Stimulated activated naive CD4-positive, alpha-beta T cell (primary cell): ENCODE measurements around the gene RAB6B.

ENCODE experiments used
- DNase-seq, 6 experiments: peaks; one replicate each; lab custom pipeline; 2025; lab: John Stamatoyannopoulos, UW

Gene RAB6B

DNA sequence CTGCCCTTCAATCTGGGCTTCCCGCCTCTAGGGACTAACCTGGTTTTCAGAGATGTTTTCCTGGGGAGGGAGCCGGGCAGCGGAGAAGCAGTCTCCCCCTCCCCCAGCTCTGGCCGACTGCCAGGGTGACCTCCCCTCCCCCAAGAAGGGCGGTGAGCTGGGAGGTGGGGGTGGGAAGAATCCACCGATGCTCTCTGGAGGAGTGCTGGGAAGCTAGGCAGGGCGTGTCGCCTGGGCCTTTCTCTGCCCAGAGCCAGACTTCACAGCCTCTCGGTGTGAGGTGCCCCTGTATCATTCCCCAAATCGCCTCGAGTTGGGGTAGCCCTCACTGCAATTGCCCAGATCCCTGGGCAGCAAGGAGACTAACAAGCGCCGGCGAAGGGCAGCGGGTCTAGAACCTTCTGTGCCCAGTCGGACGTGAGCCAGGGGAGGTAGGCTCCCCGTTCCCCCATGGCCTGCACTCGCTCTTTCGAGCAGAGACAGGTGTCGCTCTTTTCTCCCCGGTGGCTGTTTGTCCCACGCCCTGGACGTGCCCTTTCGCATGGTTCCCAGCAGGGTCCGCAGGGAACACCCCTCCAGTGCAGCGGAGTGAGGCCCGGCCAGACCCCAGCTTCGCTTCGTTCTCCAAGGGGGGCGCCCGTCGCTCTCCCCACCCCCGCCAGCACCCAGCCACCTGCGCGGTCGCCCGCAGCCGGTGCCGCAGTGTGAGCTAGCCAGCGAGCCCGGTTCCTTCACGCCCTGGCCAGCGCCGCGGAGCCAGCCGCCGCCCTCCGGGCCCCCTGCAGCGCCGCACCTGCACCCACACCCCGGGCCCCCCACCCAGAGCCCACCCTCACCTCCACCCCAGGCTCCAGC is 1.1 kb downstream of the RAB6B start:
- no peak for DNase-seq

- DNase-seq, result no peak
Measured at GRCh38 chr3:133893683-133894352, 1.9 kb downstream of the RAB6B start.

DNA sequence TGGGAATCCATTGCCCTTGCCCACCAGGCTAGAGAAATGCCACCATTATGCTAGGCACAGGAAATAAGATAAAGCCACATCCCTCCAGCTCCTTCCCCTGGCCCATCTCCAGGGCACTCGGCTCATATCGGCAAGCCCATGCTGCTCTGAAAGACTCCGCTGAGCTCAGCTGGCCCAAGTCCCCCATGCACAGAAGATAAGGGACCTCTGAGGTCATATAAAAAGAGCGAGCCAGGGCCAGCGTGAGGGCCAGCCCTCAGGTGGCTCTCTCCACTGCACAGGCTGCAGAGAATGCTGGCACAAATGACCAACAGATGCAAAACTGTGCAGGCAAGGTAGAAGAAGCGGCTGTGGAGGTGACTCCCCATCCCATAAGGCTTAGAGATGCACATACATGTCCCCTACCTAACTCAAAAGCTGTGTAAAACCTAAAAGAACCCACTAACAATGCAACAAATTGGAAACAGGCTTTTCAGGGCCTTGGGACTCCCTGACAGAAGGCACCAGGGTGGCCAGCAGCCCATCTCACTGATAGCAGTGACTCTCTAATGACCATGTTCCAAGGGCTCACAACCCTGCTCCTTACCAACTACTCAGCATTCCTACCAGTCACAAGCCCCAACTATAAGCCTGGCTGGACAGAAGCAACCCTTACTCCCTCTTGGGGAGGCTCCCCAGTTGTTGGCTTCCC is 3.0 kb downstream of the RAB6B start:
- no peak for DNase-seq

DNA sequence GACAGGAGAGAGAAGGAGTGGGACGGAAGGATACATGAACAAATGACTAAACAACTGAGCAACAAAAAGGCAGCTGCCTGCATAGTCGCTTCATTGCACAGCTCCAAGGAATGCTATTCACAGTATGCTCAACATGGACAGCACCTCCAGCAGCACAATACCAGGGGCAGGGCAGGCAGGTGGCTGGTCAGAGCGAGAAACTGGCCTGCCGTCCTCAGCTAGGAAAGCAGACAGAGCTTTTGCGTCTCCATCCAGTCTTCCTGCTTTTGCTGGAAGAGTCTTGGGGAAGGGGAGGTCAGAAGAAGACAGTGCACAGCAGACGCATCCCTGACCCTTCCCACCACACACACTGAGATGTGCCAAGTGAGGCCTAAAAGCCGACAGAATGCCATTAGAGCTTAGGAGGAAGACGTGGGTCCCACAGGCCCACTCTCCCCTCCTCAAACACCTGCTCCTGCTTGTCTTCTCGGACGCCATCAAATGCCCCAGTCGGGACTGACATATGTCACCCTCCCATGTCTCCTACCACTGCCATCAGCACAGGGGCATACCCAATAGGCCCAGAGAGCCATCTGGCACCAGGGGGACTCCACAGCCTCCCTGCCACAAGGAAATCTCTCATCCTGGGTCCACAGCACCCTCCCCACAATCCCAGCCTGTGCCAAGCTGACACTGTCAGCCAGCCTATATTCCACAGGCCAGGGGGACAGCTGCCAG is 3.9 kb downstream of the RAB6B start:
- no peak for DNase-seq

GRCh38 chr3:133890972-133891644 is 4.6 kb downstream of the RAB6B start:
- DNase-seq, result no peak

DNA sequence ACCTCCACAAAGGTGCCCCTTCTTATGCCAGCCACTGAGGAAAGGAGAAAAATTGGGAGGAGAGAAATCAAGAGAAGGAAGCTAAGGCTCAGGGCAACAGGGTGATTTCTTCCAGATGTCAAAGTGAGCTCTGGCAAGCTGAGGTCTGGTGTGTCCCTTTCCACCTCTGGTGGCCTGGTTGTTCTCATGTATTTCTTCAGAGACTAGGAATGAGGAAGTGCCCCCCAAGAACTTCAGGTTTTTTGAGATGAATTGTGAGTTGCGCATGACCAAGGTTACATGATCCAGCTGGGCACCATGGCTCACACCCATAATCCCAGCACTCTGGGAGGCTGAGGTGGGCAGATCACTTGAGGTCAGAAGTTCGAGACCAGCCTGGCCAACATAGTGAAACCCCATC is 5.6 kb downstream of the RAB6B start:
- no peak for DNase-seq

DNA sequence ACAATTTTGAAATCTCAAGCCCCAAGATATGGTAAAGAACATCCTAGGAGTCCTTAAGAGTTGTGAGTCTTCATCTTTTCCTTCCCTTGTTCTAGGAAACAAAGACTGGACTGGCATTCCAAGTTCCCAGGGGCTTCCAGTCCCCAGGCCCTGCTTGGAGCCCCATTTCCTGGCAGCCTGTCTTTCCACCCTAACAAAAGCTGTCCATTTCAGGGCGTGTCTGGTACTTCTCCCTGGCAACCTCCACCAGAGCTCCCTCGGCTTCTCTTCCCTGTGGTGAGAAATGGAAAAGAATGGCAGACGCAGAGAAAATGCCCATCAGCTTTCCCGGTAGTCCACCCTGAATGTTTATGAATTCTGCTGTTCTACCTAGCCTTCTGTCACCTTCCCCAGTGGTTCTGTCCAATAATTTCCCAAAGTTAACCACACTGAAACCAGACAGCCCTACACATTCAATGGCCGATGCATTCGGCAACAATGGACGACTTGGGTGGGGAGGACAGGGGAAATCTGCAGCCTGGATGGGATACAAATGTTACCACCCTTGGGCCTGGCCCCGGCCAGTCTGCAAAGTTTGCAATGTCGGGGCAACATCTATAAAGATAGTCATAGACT is 6.8 kb downstream of the RAB6B start:
- no peak for DNase-seq

DNA sequence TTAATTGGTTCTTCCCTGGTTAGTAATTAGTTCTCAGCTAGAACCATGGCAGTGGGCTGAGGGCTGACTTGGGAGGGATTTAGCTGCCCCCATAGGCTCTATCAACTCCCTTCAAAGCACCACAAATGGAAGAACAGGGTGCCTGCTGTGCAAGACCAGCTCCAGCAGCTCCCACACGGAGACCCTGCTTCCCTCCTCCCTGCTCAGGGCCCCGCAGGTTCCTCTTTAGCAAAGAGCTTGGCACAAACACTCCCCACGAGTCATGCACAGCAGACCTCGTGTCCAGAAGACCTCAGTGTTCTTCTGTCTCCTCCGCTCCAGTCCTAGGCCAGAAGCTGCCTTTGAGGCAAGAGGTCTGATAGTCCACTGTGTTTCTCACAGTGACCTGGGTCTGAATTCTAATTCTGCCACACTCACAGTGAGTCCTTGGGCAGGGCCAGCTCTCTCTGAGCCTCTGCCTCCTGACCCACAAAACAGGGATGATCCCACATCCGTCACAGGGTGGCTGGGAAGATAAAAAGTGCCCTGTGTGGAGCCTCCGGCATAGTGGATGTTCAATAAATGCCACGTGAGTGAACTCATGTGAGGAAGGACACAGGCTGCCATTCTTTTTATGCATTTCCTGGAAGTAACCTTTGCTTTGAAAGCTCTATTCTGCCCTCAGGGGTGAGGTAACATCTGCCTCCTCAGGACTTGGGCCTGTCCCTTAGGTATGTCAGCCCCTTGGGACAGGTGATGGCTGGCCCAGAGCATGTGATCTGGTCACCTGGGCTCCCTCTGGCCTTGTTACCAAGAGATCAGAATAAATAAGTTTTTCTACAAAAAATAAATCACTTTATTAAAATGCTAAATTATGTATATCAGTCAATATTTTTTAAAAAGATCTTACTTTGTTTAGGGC is 7.6 kb downstream of the RAB6B start:
- no peak for DNase-seq

GRCh38 chr3:133887074-133887802 is 8.4 kb downstream of the RAB6B start:
- DNase-seq, result no peak

DNA sequence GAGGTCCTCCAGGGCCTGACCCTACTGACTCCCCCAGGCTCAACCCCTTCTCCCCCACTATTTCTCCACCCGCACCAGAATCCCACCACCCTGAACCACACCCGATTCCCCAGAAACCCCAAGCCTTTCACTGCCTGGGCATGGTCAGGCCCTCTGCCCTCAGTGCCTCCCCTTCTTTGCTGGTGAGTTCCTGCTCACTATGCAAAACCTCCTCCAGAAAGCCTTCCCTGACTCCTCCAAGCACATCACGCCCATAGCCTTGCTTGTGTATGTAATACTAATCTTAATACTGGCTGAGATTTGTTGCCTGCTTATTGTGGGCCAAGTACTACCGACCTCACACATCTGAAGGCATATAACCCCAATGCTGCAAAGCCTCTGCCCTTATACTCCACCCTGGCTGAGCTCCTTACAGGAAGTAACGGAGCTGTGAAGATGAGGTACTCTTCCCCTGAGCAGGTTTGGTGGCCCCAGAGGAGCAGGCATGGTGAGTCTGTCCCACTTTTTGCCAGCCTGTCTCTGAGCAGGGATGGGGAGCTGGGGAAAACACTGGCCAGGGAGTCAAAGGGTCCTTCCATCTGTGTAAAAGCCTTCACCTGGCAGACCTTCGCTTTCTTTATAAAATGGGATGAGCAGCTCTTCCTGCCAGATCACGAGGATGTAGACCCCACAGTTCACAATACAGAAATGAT is 9.5 kb downstream of the RAB6B start:
- no peak for DNase-seq

- no peak for DNase-seq
Measured at GRCh38 chr3:133884887-133885711, 10.6 kb downstream of the RAB6B start.

DNA sequence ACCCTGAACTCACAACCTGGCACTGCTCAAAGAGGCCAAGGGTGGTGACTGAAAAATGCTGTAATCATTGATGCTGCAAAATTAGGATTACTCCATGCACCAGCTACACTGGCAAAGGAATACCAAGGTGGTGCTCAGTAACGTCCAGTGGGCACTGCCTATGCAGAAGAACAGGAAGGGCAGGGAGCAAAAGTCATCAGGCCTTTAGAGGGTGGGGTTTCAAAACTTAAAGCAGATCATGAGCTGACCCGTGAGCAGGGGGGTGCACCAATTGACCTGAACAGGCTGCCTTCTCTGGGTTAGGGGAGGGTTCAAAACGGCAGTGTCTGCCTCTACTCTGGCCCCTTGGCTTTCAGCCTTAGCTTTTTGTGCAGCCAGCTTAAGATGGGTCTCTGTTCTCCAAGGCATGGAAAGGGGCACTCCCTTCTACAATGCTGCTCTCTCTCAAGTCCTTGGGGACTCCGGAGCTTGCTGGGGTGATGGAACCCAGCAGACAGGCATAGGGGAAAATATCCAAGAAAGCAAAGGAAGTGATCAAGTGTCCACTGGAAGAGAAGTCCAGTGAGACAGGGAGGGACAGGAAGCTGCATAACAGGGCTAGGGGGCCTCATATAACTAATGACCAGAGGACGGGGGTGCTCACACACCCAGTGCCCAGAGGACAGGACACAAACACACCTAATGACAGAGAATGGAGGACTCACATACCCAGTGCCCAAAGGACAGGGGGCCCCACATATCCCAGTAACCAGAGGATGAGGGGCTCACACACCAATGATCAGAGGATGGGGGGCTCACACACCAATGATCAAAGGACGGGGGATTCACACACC is 11.4 kb downstream of the RAB6B start:
- DNase-seq, result no peak

DNA sequence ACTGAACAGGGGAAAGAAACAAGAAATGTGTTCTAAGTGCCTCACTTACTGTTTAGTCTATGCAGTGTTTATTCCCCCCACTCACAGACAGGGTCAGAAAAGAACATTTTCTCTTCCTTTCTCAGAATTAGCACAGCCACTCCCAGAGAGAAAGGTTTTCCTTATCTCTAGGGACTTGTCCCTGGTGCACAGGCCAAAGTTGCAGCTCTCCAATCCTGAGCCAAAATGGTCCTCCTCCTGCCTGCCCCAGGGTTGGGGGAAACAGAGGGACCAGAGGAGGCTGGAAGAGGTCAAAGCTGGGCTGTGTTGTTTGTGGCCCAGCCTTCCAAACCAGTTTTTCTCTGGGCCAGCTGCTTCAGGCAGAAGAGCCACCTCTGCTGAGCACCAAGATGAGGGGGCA is 12.0 kb downstream of the RAB6B start:
- DNase-seq, result no peak

GRCh38 chr3:133882986-133883586 is 12.6 kb downstream of the RAB6B start:
- DNase-seq, result no peak

DNA sequence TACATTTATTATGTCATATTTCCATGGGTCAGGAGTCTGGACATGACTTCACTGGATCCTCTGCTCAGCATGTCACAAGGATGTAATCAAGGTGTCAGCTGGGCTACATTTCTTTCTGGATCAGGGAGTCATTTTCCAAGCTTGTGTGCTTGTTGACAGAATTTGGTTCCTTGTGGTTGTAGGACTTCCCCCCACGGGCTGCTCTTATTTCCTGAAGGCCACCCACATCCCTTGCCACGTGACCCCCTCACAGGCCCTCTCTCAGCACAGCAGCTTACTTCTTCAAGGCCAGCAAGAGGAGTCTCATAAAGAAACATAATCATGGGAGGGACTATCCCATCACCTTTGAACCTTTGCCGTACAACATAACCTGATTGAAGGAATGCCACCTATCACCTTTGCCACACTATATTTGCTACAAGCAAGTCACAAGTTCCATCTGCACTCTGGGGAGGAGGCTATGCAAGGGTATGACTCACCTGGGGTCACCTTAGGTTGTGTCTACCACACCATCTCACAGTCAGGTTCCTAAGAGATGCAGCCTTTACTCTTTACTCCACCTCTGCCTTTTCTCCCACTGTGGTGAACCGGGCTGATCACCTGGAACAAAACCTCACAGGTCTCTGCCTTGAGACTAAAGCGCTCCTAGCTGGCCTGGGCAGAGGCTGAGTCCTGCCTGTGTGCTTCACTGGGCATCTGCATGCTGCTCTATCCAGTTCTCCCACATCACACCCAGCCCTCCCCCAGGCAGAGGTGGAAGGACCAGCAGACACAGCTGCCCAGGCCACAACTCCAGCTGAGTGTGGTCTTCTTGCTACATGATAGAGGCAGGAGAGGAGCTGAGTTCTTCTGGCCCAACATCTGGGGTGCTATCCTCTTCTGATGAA is 13.5 kb downstream of the RAB6B start:
- no peak for DNase-seq

DNA sequence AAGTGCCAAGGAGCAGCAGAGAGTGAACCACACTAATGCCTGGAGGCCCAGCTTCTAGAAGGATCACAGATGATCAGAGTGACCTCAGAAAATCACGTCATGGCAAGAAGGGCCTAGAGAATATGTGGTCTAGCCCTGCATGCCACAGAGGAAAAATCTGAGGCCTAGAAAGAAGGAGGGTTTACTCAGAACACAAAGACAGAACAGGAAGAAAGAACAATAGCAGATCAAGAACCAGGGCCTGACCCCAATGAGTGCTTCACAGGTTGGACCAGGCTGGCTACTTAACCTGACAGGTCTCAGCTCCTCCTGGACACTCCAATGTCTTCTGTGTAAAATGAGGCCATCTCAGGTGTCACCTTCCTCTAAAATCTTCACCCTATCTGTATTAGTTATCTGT is 14.2 kb downstream of the RAB6B start:
- DNase-seq, result no peak
